WTC11 (cell line): ENCODE data around the gene EXOSC7. TPM values are rescaled to one million over a fixed set of nuclear protein-coding genes. Genes with fewer than 3 reads are reported as not detected.

ENCODE experiments used
- ATAC-seq: fragments of 200-7000 bp; cut with Tn5 transposase; 2 replicates; pipeline ENCODE4 v1.10.0; 2021; ENCODE audit warnings: mild to moderate bottlenecking, moderate library complexity
- CTCF ChIA-PET: fragments of 300-600 bp; sonication (Branson Sonifier 250); formaldehyde crosslinking; loops from one replicate; lab custom pipeline; 2021; ENCODE audit warnings: antibody characterized with exemption; lab: Charles Lee
- POLR2A ChIA-PET: fragments of 350-600 bp; sonication (Branson Sonifier 250); formaldehyde crosslinking; loops from one replicate; lab custom pipeline; 2021; ENCODE audit warnings: antibody characterized with exemption; lab: Charles Lee
- DNase-seq: peaks from one replicate; pipeline ENCODE4 v3.0.0; 2021; ENCODE audit warnings: low spot score
- H3K27ac Mint-ChIP-seq: 2 replicates; pipeline ENCODE4 v1.8.0; 2021; ENCODE audit warnings: mixed read lengths
- H3K27me3 Mint-ChIP-seq: 2 replicates; pipeline ENCODE4 v1.8.0; 2021; ENCODE audit warnings: low read depth, mild to moderate bottlenecking, moderate library complexity, mixed read lengths
- H3K36me3 Mint-ChIP-seq: 2 replicates; pipeline ENCODE4 v1.8.0; 2021; ENCODE audit warnings: mixed read lengths
- H3K4me1 Mint-ChIP-seq: 2 replicates; pipeline ENCODE4 v1.8.0; 2022; ENCODE audit warnings: mixed read lengths
- H3K4me3 Mint-ChIP-seq: 2 replicates; pipeline ENCODE4 v1.8.0; 2021; ENCODE audit warnings: mild to moderate bottlenecking, moderate library complexity, mixed read lengths
- H3K9me3 Mint-ChIP-seq: 2 replicates; pipeline ENCODE4 v1.8.0; 2021; ENCODE audit warnings: mixed read lengths
- ATF1 ChIP-seq: sonication (generic); formaldehyde crosslinking; IDR thresholded peaks from 2 replicates; pipeline ENCODE4 v1.8.1; 2023; ENCODE audit warnings: mild to moderate bottlenecking, moderate library complexity, missing genetic modification reagents
- EMX1 ChIP-seq: fragments of 250-450 bp; sonication (Bioruptor Pico); IDR thresholded peaks from 2 replicates; pipeline ENCODE4 v1.8.0; 2021; ENCODE audit warnings: mild to moderate bottlenecking
- JUN ChIP-seq: sonication (generic); formaldehyde crosslinking; IDR thresholded peaks from 2 replicates; pipeline ENCODE4 v1.8.0; 2023; ENCODE audit warnings: mild to moderate bottlenecking, missing genetic modification reagents
- KAT7 ChIP-seq: sonication (generic); formaldehyde crosslinking; IDR thresholded peaks from 2 replicates; pipeline ENCODE4 v1.8.1; 2023; ENCODE audit warnings: missing genetic modification reagents, mild to moderate bottlenecking, borderline replicate concordance
- MXD4 ChIP-seq: fragments of 250-450 bp; sonication (Bioruptor Pico); IDR thresholded peaks from 2 replicates; pipeline ENCODE4 v1.8.0; 2021; ENCODE audit warnings: mild to moderate bottlenecking, moderate library complexity, borderline replicate concordance
- PRRX2 ChIP-seq: fragments of 250-450 bp; sonication (Bioruptor Pico); IDR thresholded peaks from 2 replicates; pipeline ENCODE4 v1.8.0; 2021; ENCODE audit warnings: mild to moderate bottlenecking
- RORB ChIP-seq: fragments of 250-450 bp; sonication (Bioruptor Pico); IDR thresholded peaks from 2 replicates; pipeline ENCODE4 v1.9.0; 2021; ENCODE audit warnings: mild to moderate bottlenecking
- TEAD1 ChIP-seq: sonication (generic); formaldehyde crosslinking; IDR thresholded peaks from 2 replicates; pipeline ENCODE4 v1.8.0; 2022; ENCODE audit warnings: mild to moderate bottlenecking, missing genetic modification reagents
- ZNF121 ChIP-seq: sonication (generic); formaldehyde crosslinking; IDR thresholded peaks from 2 replicates; pipeline ENCODE4 v1.8.0; 2023; ENCODE audit warnings: missing genetic modification reagents
- ZNF138 ChIP-seq: sonication (generic); formaldehyde crosslinking; conservative IDR thresholded peaks from 2 replicates; pipeline ENCODE4 v1.8.1; 2022; ENCODE audit warnings: mild to moderate bottlenecking, moderate library complexity, missing genetic modification reagents
- ZNF219 ChIP-seq: sonication (generic); formaldehyde crosslinking; IDR thresholded peaks from 2 replicates; pipeline ENCODE4 v1.8.0; 2023; ENCODE audit warnings: missing genetic modification reagents, mild to moderate bottlenecking, borderline replicate concordance
- ZNF263 ChIP-seq: sonication (generic); formaldehyde crosslinking; IDR thresholded peaks from 2 replicates; pipeline ENCODE4 v1.8.1; 2022; ENCODE audit warnings: low read depth, mild to moderate bottlenecking, moderate library complexity, missing genetic modification reagents
- ZNF317 ChIP-seq: sonication (generic); formaldehyde crosslinking; IDR thresholded peaks from 2 replicates; pipeline ENCODE4 v1.8.1; 2023; ENCODE audit warnings: low read depth, mild to moderate bottlenecking, moderate library complexity, missing genetic modification reagents, borderline replicate concordance
- ZNF416 ChIP-seq: fragments of 250-450 bp; sonication (Bioruptor Pico); IDR thresholded peaks from 2 replicates; pipeline ENCODE4 v1.9.0; 2021; ENCODE audit warnings: mild to moderate bottlenecking, inconsistent platforms
- total RNA-seq: library from RNA; stranded (reverse); gene quantifications from 3 replicates; pipeline ENCODE4 v1.2.3, GENCODE V29; 2021
- TF ChIP-seq, protein P1 (sequence below): fragments of 200-600 bp; IDR thresholded peaks from 2 replicates; pipeline ENCODE4 v1.8.0; 2022; ENCODE audit warnings: antibody characterized with exemption
- TF ChIP-seq, protein P2 (sequence below): sonication (generic); formaldehyde crosslinking; IDR thresholded peaks from 2 replicates; pipeline ENCODE4 v1.8.0; 2022; ENCODE audit warnings: mild to moderate bottlenecking, missing genetic modification reagents
- TF ChIP-seq, protein P3 (sequence below): sonication (generic); formaldehyde crosslinking; IDR thresholded peaks from 2 replicates; pipeline ENCODE4 v1.8.1; 2023; ENCODE audit warnings: mild to moderate bottlenecking, missing genetic modification reagents, moderate library complexity
- TF ChIP-seq, protein P4 (sequence below): sonication (generic); formaldehyde crosslinking; IDR thresholded peaks from 2 replicates; pipeline ENCODE4 v1.8.0; 2023; ENCODE audit warnings: missing genetic modification reagents
- TF ChIP-seq, protein P5 (sequence below): sonication (generic); formaldehyde crosslinking; IDR thresholded peaks from 2 replicates; pipeline ENCODE4 v1.8.1; 2023; ENCODE audit warnings: mild to moderate bottlenecking, missing genetic modification reagents, moderate library complexity
- TF ChIP-seq, protein P6 (sequence below): sonication (generic); formaldehyde crosslinking; IDR thresholded peaks from 2 replicates; pipeline ENCODE4 v1.8.0; 2022; ENCODE audit warnings: mild to moderate bottlenecking, missing genetic modification reagents
- TF ChIP-seq, protein P7 (sequence below): fragments of 250-450 bp; sonication (Bioruptor Pico); IDR thresholded peaks from 2 replicates; pipeline ENCODE4 v1.9.0; 2021; ENCODE audit warnings: mild to moderate bottlenecking, borderline replicate concordance
- TF ChIP-seq, protein P8 (sequence below): sonication (generic); formaldehyde crosslinking; conservative IDR thresholded peaks from 2 replicates; pipeline ENCODE4 v1.8.1; 2022; ENCODE audit warnings: mild to moderate bottlenecking, missing genetic modification reagents

EXOSC7 gene
- total RNA-seq, 1 experiment from 2014 or later = 85.7 TPM

DNA sequence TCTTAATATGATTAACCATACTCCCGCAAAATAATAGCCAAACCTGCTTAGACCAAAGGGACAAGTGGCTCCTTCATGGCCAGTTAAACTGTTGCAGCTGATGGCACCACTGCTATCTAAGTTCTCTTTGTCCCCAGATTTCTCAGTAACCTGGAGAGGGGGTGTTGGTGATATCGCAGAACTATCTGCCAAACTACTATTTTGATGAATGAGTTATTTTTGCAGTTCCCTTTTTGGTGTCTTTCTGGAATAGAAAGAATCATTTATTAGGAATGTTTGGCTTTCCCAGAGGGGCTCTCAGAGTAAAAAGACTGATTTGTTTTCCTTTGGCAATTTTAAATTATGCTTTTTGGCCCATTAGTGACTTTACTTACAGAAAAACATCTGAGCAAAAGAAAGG is 83.1 kb downstream of the EXOSC7 start:
- ATAC-seq = no peak
- H3K27me3 Mint-ChIP-seq = peaks cover 86% of the 10 kb centered on the region
- TF ChIP-seq ZNF263 (CRISPR knock-in tag) (no peak), TEAD1 (no peak), KAT7 (CRISPR knock-in tag) (no peak), ZNF416 (CRISPR knock-in tag) (no peak), PRRX2 (CRISPR knock-in tag) (no peak), ZNF121 (CRISPR knock-in tag) (no peak), JUN (CRISPR knock-in tag) (no peak), ZNF317 (CRISPR knock-in tag) (no peak)
- TF ChIP-seq, protein P1, sequence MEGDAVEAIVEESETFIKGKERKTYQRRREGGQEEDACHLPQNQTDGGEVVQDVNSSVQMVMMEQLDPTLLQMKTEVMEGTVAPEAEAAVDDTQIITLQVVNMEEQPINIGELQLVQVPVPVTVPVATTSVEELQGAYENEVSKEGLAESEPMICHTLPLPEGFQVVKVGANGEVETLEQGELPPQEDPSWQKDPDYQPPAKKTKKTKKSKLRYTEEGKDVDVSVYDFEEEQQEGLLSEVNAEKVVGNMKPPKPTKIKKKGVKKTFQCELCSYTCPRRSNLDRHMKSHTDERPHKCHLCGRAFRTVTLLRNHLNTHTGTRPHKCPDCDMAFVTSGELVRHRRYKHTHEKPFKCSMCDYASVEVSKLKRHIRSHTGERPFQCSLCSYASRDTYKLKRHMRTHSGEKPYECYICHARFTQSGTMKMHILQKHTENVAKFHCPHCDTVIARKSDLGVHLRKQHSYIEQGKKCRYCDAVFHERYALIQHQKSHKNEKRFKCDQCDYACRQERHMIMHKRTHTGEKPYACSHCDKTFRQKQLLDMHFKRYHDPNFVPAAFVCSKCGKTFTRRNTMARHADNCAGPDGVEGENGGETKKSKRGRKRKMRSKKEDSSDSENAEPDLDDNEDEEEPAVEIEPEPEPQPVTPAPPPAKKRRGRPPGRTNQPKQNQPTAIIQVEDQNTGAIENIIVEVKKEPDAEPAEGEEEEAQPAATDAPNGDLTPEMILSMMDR = no peak
- TF ChIP-seq, protein P2, sequence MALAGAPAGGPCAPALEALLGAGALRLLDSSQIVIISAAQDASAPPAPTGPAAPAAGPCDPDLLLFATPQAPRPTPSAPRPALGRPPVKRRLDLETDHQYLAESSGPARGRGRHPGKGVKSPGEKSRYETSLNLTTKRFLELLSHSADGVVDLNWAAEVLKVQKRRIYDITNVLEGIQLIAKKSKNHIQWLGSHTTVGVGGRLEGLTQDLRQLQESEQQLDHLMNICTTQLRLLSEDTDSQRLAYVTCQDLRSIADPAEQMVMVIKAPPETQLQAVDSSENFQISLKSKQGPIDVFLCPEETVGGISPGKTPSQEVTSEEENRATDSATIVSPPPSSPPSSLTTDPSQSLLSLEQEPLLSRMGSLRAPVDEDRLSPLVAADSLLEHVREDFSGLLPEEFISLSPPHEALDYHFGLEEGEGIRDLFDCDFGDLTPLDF (CRISPR knock-in tag) = no peak
- TF ChIP-seq, protein P3, sequence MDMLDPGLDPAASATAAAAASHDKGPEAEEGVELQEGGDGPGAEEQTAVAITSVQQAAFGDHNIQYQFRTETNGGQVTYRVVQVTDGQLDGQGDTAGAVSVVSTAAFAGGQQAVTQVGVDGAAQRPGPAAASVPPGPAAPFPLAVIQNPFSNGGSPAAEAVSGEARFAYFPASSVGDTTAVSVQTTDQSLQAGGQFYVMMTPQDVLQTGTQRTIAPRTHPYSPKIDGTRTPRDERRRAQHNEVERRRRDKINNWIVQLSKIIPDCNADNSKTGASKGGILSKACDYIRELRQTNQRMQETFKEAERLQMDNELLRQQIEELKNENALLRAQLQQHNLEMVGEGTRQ = no peak
- TF ChIP-seq, protein P4, sequence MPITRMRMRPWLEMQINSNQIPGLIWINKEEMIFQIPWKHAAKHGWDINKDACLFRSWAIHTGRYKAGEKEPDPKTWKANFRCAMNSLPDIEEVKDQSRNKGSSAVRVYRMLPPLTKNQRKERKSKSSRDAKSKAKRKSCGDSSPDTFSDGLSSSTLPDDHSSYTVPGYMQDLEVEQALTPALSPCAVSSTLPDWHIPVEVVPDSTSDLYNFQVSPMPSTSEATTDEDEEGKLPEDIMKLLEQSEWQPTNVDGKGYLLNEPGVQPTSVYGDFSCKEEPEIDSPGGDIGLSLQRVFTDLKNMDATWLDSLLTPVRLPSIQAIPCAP (CRISPR knock-in tag) = no peak
- TF ChIP-seq, protein P5, sequence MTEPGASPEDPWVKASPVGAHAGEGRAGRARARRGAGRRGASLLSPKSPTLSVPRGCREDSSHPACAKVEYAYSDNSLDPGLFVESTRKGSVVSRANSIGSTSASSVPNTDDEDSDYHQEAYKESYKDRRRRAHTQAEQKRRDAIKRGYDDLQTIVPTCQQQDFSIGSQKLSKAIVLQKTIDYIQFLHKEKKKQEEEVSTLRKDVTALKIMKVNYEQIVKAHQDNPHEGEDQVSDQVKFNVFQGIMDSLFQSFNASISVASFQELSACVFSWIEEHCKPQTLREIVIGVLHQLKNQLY (CRISPR knock-in tag) = no peak
- TF ChIP-seq, protein P6, sequence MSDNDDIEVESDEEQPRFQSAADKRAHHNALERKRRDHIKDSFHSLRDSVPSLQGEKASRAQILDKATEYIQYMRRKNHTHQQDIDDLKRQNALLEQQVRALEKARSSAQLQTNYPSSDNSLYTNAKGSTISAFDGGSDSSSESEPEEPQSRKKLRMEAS = no peak
- H3K27ac Mint-ChIP-seq = no peak overlapping the region
- peaks cover 24% of the 10 kb centered on the region for H3K4me1 Mint-ChIP-seq
- POLR2A ChIA-PET = no interaction called here
- CTCF ChIA-PET = no interaction called here
- H3K4me3 Mint-ChIP-seq = no peak overlapping the region
- H3K9me3 Mint-ChIP-seq = no peaks in the 10 kb centered on the region
- DNase-seq = no peak
- H3K36me3 Mint-ChIP-seq = no peaks in the 10 kb centered on the region

DNA sequence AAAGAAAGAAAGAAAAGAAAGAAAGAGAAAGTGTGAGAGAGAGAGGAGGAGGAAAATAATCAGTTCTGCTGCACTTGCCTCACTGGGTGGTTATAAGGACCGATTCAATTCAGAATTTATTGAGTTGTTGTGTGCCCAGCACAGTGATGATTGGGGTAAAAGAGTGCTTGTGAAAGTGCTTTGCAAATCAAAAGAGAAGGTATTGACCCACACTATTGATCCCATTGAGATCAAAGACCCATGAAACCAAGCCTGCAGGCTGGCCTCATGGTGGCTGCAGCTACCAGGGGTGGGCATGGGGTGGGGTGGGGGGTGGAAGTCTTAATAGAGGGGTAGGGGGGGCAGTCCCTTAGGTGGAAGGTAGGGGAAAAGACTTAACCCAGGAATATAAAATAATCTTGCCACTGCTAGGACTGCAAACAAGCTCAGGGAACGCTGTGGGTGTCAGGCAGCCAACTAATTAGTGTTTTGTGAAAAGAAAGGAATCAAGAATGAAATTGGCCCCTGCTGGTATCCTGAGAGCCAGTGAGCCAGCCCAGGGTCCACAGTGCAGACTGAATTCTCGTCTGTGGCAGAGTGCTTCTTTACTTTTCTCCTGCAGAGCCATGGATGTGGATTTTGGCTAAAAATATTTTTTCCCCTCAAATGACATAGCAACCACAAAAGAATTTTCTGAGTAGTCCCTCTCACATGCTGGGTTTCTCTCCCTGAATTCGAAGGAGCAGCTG is 84.3 kb downstream of the EXOSC7 start:
- ChIA-PET CTCF (interaction anchor here (0.6 to 1.6 kb wide), 3 partner anchors 150 to 763 kb away, joined by 3 to 4 read pairs (median 3); no protein-coding TSS in a partner anchor), POLR2A (no interaction called here)
- H3K4me3 Mint-ChIP-seq = no peak overlapping the region
- TF ChIP-seq, protein P7, sequence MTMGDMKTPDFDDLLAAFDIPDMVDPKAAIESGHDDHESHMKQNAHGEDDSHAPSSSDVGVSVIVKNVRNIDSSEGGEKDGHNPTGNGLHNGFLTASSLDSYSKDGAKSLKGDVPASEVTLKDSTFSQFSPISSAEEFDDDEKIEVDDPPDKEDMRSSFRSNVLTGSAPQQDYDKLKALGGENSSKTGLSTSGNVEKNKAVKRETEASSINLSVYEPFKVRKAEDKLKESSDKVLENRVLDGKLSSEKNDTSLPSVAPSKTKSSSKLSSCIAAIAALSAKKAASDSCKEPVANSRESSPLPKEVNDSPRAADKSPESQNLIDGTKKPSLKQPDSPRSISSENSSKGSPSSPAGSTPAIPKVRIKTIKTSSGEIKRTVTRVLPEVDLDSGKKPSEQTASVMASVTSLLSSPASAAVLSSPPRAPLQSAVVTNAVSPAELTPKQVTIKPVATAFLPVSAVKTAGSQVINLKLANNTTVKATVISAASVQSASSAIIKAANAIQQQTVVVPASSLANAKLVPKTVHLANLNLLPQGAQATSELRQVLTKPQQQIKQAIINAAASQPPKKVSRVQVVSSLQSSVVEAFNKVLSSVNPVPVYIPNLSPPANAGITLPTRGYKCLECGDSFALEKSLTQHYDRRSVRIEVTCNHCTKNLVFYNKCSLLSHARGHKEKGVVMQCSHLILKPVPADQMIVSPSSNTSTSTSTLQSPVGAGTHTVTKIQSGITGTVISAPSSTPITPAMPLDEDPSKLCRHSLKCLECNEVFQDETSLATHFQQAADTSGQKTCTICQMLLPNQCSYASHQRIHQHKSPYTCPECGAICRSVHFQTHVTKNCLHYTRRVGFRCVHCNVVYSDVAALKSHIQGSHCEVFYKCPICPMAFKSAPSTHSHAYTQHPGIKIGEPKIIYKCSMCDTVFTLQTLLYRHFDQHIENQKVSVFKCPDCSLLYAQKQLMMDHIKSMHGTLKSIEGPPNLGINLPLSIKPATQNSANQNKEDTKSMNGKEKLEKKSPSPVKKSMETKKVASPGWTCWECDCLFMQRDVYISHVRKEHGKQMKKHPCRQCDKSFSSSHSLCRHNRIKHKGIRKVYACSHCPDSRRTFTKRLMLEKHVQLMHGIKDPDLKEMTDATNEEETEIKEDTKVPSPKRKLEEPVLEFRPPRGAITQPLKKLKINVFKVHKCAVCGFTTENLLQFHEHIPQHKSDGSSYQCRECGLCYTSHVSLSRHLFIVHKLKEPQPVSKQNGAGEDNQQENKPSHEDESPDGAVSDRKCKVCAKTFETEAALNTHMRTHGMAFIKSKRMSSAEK (CRISPR knock-in tag) = no peak
- no peak for TF ChIP-seq ATF1 (CRISPR knock-in tag)
- no peak for TF ChIP-seq ZNF138
- TF ChIP-seq, protein P6 = no peak
- TF ChIP-seq EMX1 (CRISPR knock-in tag) = no peak
- no peak for TF ChIP-seq TEAD1
- no peak for TF ChIP-seq ZNF219 (CRISPR knock-in tag)
- TF ChIP-seq MXD4 (CRISPR knock-in tag) = no peak
- TF ChIP-seq RORB (CRISPR knock-in tag) = no peak
- TF ChIP-seq, protein P8, sequence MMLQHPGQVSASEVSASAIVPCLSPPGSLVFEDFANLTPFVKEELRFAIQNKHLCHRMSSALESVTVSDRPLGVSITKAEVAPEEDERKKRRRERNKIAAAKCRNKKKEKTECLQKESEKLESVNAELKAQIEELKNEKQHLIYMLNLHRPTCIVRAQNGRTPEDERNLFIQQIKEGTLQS (CRISPR knock-in tag) = no peak
- no peaks in the 10 kb centered on the region for H3K36me3 Mint-ChIP-seq
- H3K27ac Mint-ChIP-seq = no peak overlapping the region
- DNase-seq (no peak), ATAC-seq (peak; percentile 54)
- H3K9me3 Mint-ChIP-seq = no peaks in the 10 kb centered on the region
- peaks cover 83% of the 10 kb centered on the region for H3K27me3 Mint-ChIP-seq
- peaks cover 24% of the 10 kb centered on the region for H3K4me1 Mint-ChIP-seq
